PC-9 (cell line): ENCODE measurements around the gene SLC4A4.

Source experiments
- CTCF ChIP-seq: fragments of 200-600 bp; sonication (generic); conservative IDR thresholded peaks from 2 replicates; pipeline ENCODE4 v1.6.1; 2017; ENCODE audit warnings: mixed run types, antibody characterized with exemption, mild to moderate bottlenecking, moderate library complexity
- EZH2 ChIP-seq: fragments of 200-600 bp; sonication (generic); IDR thresholded peaks from 2 replicates; pipeline ENCODE4 v1.8.0; 2017; ENCODE audit warnings: antibody characterized with exemption, low read depth

- TF ChIP-seq CTCF (no peak), EZH2 (no peak)
These were observed 134.9 kb downstream of the SLC4A4 start for GRCh38 chr4:71473541-71474240.
